Renal pelvis (tissue), 4 donors: ENCODE measurements around the gene HERC2. TPM values are rescaled to one million over a fixed set of nuclear protein-coding genes. Genes with fewer than 3 reads are reported as not detected.
"Not testable (repeated sequence)": the region's sequence is repeated elsewhere in the genome, so short reads cannot be mapped to it uniquely, and the experiment has no call there.

Experiments used
- DNase-seq: peaks from one replicate; pipeline ENCODE4 v3.0.0-alpha.2; 2013
- polyA plus RNA-seq, 3 donors: library from polyadenylated mRNA; unstranded; fragments of 120-200 nt; gene quantifications; one replicate each; pipeline ENCODE4 v1.2.1, GENCODE V29; 2013; ENCODE audit not compliant: insufficient read length in 3 of 3

Gene HERC2
- polyA plus RNA-seq, 3 donors: 48.7 to 73.3 (median 61.2) TPM

GRCh38 chr15:28281876-28282275, 40.1 kb downstream of the HERC2 start:
- DNase-seq: no peak

GRCh38 chr15:28274635-28275034, 47.3 kb downstream of the HERC2 start:
- no peak for DNase-seq

GRCh38 chr15:28273873-28274610, 47.9 kb downstream of the HERC2 start:
- DNase-seq: no peak

- DNase-seq: no peak
These were observed 48.5 kb downstream of the HERC2 start for GRCh38 chr15:28273468-28273867.

- DNase-seq: no peak
These were observed 49.4 kb downstream of the HERC2 start for GRCh38 chr15:28272587-28272986.

GRCh38 chr15:28271697-28272260, 50.2 kb downstream of the HERC2 start:
- peak; percentile 36 for DNase-seq

GRCh38 chr15:28269097-28269496, 52.9 kb downstream of the HERC2 start:
- DNase-seq: no peak

GRCh38 chr15:28267727-28268126, 54.3 kb downstream of the HERC2 start:
- no peak for DNase-seq

GRCh38 chr15:28265334-28266019, 56.5 kb downstream of the HERC2 start:
- DNase-seq: no peak

GRCh38 chr15:28264166-28264565, 57.8 kb downstream of the HERC2 start:
- no peak for DNase-seq

- no peak for DNase-seq
These were observed 59.5 kb downstream of the HERC2 start for GRCh38 chr15:28262438-28262837.

- DNase-seq: no peak
These were observed 61.3 kb downstream of the HERC2 start for GRCh38 chr15:28260722-28261121.

- no peak for DNase-seq
These were observed 61.7 kb downstream of the HERC2 start for GRCh38 chr15:28260317-28260716.

- DNase-seq: no peak
These were observed 66.0 kb downstream of the HERC2 start for GRCh38 chr15:28255965-28256364.

- DNase-seq: no peak
These were observed 69.1 kb downstream of the HERC2 start for GRCh38 chr15:28252831-28253230.

- DNase-seq: no peak
These were observed 75.4 kb downstream of the HERC2 start for GRCh38 chr15:28246605-28247004.

GRCh38 chr15:28243901-28244300, 78.1 kb downstream of the HERC2 start:
- DNase-seq: no peak

GRCh38 chr15:28243399-28243798, 78.6 kb downstream of the HERC2 start:
- no peak for DNase-seq

GRCh38 chr15:28238296-28238695, 83.7 kb downstream of the HERC2 start:
- not testable (repeated sequence) for DNase-seq

GRCh38 chr15:28231743-28232142, 90.2 kb downstream of the HERC2 start:
- not testable (repeated sequence) for DNase-seq

GRCh38 chr15:28231336-28231735, 90.6 kb downstream of the HERC2 start:
- DNase-seq: not testable (repeated sequence)

- not testable (repeated sequence) for DNase-seq
These were observed 92.9 kb downstream of the HERC2 start for GRCh38 chr15:28228990-28229640.

- no peak for DNase-seq
These were observed 93.9 kb downstream of the HERC2 start for GRCh38 chr15:28228096-28228495.
